CD4-positive, alpha-beta memory T cell (primary cell): ENCODE measurements around the gene OR4D9. TPM values are rescaled to one million over a fixed set of nuclear protein-coding genes. Genes with fewer than 3 reads are reported as not detected.
"Not testable (repeated sequence)": the region's sequence is repeated elsewhere in the genome, so short reads cannot be mapped to it uniquely, and the experiment has no call there.

Source experiments
- CTCF ChIA-PET: fragments of 350-600 bp; sonication (Branson Sonifier 250); formaldehyde crosslinking; loops from one replicate; lab custom pipeline; 2021; ENCODE audit warnings: inconsistent platforms; ENCODE audit not compliant: partially characterized antibody; lab: Charles Lee
- POLR2A ChIA-PET: fragments of 350-600 bp; sonication (Branson Sonifier 250); formaldehyde crosslinking; loops from one replicate; lab custom pipeline; 2021; ENCODE audit not compliant: partially characterized antibody; lab: Charles Lee
- DNase-seq, 5 donors: peaks; one replicate each; pipeline versions ENCODE4 v3.0.0 to v3.0.0-alpha.2; 2020 to 2022; ENCODE audit warnings: mixed read lengths in 1 of 5
- H3K27ac ChIP-seq: one replicate; pipeline ENCODE4 v1.7.0; 2013; ENCODE audit warnings: low read depth, low read length
- H3K27me3 ChIP-seq: 2 replicates; pipeline ENCODE4 v1.7.0; 2013; ENCODE audit warnings: mild to moderate bottlenecking, low read length, moderate library complexity; ENCODE audit not compliant: insufficient read depth
- H3K36me3 ChIP-seq: 2 replicates; pipeline ENCODE4 v1.7.0; 2013; ENCODE audit warnings: mild to moderate bottlenecking, low read length, moderate library complexity; ENCODE audit not compliant: insufficient read depth
- H3K4me1 ChIP-seq: 2 replicates; pipeline ENCODE4 v1.7.0; 2013; ENCODE audit warnings: mild to moderate bottlenecking, low read length, moderate library complexity; ENCODE audit not compliant: insufficient read depth
- H3K4me3 ChIP-seq, 2 donors: one replicate each; pipeline ENCODE4 v1.7.0; 2013; ENCODE audit warnings: low read length in 2 of 2, mild to moderate bottlenecking in 1 of 2
- H3K9me3 ChIP-seq, 2 donors: one replicate each; pipeline ENCODE4 v1.7.0; 2013; ENCODE audit warnings: low read length in 2 of 2, control low read depth in 1 of 2; ENCODE audit not compliant: control insufficient read depth in 1 of 2
- H3K27ac Mint-ChIP-seq, 7 donors: one replicate each; pipeline ENCODE4 v1.8.0; 2020 to 2021; ENCODE audit warnings: mixed read lengths in 7 of 7, mild to moderate bottlenecking in 6 of 7, inconsistent platforms in 3 of 7, moderate library complexity in 3 of 7
- H3K27me3 Mint-ChIP-seq, 2 donors: one replicate each; pipeline ENCODE4 v1.8.0; 2020 to 2021; ENCODE audit warnings: mixed read lengths in 2 of 2
- H3K36me3 Mint-ChIP-seq, 2 donors: one replicate each; pipeline ENCODE4 v1.8.0; 2020 to 2021; ENCODE audit warnings: mixed read lengths in 2 of 2, inconsistent platforms in 1 of 2, mild to moderate bottlenecking in 1 of 2
- H3K4me1 Mint-ChIP-seq, 4 donors: one replicate each; pipeline ENCODE4 v1.8.0; 2020 to 2021; ENCODE audit warnings: mixed read lengths in 4 of 4, mild to moderate bottlenecking in 1 of 4
- H3K4me3 Mint-ChIP-seq, 8 donors: one replicate each; pipeline ENCODE4 v1.8.0; 2020 to 2021; ENCODE audit warnings: mixed read lengths in 8 of 8, mild to moderate bottlenecking in 7 of 8, moderate library complexity in 6 of 8, inconsistent platforms in 3 of 8
- H3K9me3 Mint-ChIP-seq, 8 donors: one replicate each; pipeline ENCODE4 v1.8.0; 2020 to 2021; ENCODE audit warnings: mixed read lengths in 8 of 8, mild to moderate bottlenecking in 5 of 8, inconsistent platforms in 3 of 8, moderate library complexity in 1 of 8
- intact Hi-C: fragments of 100-400 bp; cut with micrococcal nuclease; formaldehyde crosslinking; loops from one replicate; pipeline ENCODE4 v1.15.1; 2023
- polyA plus RNA-seq, 2 donors: library from polyadenylated mRNA; unstranded; fragments of 300-500 nt; fragmentation: Illumina TruSeq; gene quantifications; one replicate each; pipeline ENCODE4 v1.2.3, GENCODE V29; 2021
- total RNA-seq, 2 experiments: library from RNA; stranded (reverse); gene quantifications; one replicate each; pipeline ENCODE4 v1.2.3, GENCODE V29; 2021

The OR4D9 gene
- total and polyA plus RNA-seq, 4 experiments from 2014 or later, result not detected

- ChIA-PET CTCF (interaction anchor here (0.7 kb wide), 1 partner anchor 108 kb away, joined by 3 read pairs; no protein-coding TSS in a partner anchor), POLR2A (no interaction called here)
- peaks cover 13 to 15% of the 10 kb centered on the region in 2 donors for H3K27me3 Mint-ChIP-seq
These were observed 8.1 kb upstream of the OR4D9 start, which contains the start of gene OR4D11 for GRCh38 chr11:59503276-59503675. TSS of gene OR4D11 (plus strand) at chr11:59503576. CDS start at chr11:59503576, 0 bp downstream.

GRCh38 chr11:59511675-59512074 lies 336 bp downstream of the OR4D9 start:
- H3K27ac ChIP-seq, result no peak overlapping the region
- POLR2A ChIA-PET, result interaction anchor here (0.9 kb wide), 1 partner anchor 25 kb away, joined by 3 read pairs; no protein-coding TSS in a partner anchor
- no peak overlapping the region for H3K27ac Mint-ChIP-seq
- no peaks in the 10 kb centered on the region for H3K9me3 Mint-ChIP-seq
- no peaks in the 10 kb centered on the region for H3K36me3 ChIP-seq
- DNase-seq, result no peak
- no peak overlapping the region for H3K4me3 Mint-ChIP-seq
- CTCF ChIA-PET, result interaction anchor here (0.7 kb wide), 1 partner anchor 11 kb away, joined by 3 read pairs; no protein-coding TSS in a partner anchor
- H3K4me3 ChIP-seq, result no peak overlapping the region
- H3K27me3 ChIP-seq, result no peaks in the 10 kb centered on the region
- intact Hi-C loops, result no loop called here
- H3K36me3 Mint-ChIP-seq, result no peaks in the 10 kb centered on the region
- peaks cover 10 to 26% (median 20%) of the 10 kb centered on the region in 4 donors for H3K4me1 Mint-ChIP-seq
- H3K9me3 ChIP-seq, result no peaks in the 10 kb centered on the region
- peaks cover 0 to 6% of the 10 kb centered on the region in 2 donors for H3K27me3 Mint-ChIP-seq
- peaks cover 19% of the 10 kb centered on the region for H3K4me1 ChIP-seq

More at GRCh38 chr11:59503276-59503675, 8.1 kb upstream of the OR4D9 start, which contains the start of gene OR4D11:
- Histone ChIP-seq H3K4me1 (no peaks in the 10 kb centered on the region), H3K9me3 (no peaks in the 10 kb centered on the region), H3K36me3 (no peaks in the 10 kb centered on the region), H3K4me3 (no peak within 1 kb of the TSS), H3K27me3 (no peaks in the 10 kb centered on the region), H3K27ac (no peak within 1 kb of the TSS)
- Mint-ChIP-seq H3K36me3 (no peaks in the 10 kb centered on the region), H3K4me3 (peak within 1 kb of the TSS in 1 of 8 donors; percentile 7), H3K27ac (no peak within 1 kb of the TSS), H3K4me1 (peaks cover 0 to 2% (median 0%) of the 10 kb centered on the region in 4 donors), H3K9me3 (peaks cover 0 to 2% (median 0%) of the 10 kb centered on the region in 8 donors)
- no peak for DNase-seq
- intact Hi-C loops, result no loop called here

DNA sequence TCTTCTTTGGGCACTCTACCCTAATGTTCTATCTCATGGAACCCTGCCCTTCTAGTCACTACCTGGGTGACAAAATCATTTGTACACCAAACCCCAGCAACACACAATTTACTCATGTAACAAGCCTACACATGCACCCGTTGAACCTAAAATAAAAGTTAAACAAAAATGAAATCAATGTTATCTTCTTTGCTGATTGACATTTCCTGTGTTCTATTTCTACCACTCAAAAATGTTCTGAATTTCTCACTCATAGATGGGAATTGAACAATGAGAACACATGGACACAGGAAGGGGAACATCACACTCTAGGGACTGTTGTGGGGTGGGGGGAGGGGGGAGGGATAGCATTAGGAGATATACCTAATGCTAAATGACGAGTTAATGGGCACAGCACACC lies 8.8 kb downstream of the OR4D9 start:
- intact Hi-C loops, H3K27ac Mint-ChIP-seq: not testable (repeated sequence)

GRCh38 chr11:59520741-59521140 lies 9.4 kb downstream of the OR4D9 start:
- Mint-ChIP-seq H3K27ac (no peak overlapping the region), H3K4me3 (no peak overlapping the region)
- CTCF ChIA-PET, result no interaction called here

More for the DNA sequence above, 8.8 kb downstream of the OR4D9 start:
- CTCF ChIA-PET, H3K4me3 Mint-ChIP-seq, H3K27me3 ChIP-seq, H3K9me3 Mint-ChIP-seq, DNase-seq, H3K27ac ChIP-seq, H3K9me3 ChIP-seq, H3K4me1 ChIP-seq, H3K36me3 Mint-ChIP-seq, H3K36me3 ChIP-seq, POLR2A ChIA-PET, H3K27me3 Mint-ChIP-seq, H3K4me3 ChIP-seq, H3K4me1 Mint-ChIP-seq: not testable (repeated sequence)

DNA sequence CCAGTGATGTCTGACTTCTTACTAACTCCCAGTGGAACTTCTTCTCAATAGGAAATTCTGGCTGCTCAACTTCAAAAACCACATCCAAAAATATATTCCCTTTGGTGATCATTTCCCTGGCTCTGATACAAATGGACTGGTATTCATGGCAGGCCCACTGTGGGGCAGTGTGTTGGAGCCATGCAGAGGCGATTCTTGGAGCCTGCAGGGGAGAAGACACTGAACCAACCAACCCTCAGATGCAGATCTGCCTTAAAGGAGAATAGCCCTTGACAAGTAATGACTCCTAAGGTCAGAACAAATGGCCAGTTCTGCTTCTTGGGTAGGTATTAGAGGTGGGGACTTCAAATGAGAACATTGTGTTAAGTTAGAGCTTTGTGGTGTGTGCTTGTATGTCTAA lies 12.2 kb downstream of the OR4D9 start:
- no peak overlapping the region for H3K27ac Mint-ChIP-seq
- no peaks in the 10 kb centered on the region for H3K36me3 Mint-ChIP-seq
- H3K4me1 Mint-ChIP-seq, result no peaks in the 10 kb centered on the region
- H3K27me3 Mint-ChIP-seq, result peaks cover 7 to 12% of the 10 kb centered on the region in 2 donors
- no peak overlapping the region for H3K4me3 Mint-ChIP-seq
- CTCF ChIA-PET, result interaction anchor here (0.7 kb wide), 1 partner anchor 96 kb away, joined by 3 read pairs; no protein-coding TSS in a partner anchor
- no peaks in the 10 kb centered on the region for H3K27me3 ChIP-seq
- intact Hi-C loops, result no loop called here
- H3K36me3 ChIP-seq, result no peaks in the 10 kb centered on the region
- POLR2A ChIA-PET, result interaction anchor here (0.6 kb wide), 1 partner anchor 369 kb away, joined by 3 read pairs; no protein-coding TSS in a partner anchor
- H3K4me1 ChIP-seq, result no peaks in the 10 kb centered on the region
- H3K9me3 Mint-ChIP-seq, result no peaks in the 10 kb centered on the region
- DNase-seq, result no peak
- no peaks in the 10 kb centered on the region for H3K9me3 ChIP-seq
- H3K4me3 ChIP-seq, result no peak overlapping the region
- no peak overlapping the region for H3K27ac ChIP-seq

More at GRCh38 chr11:59520741-59521140, 9.4 kb downstream of the OR4D9 start:
- POLR2A ChIA-PET, result no interaction called here
- Mint-ChIP-seq H3K4me1 (no peaks in the 10 kb centered on the region), H3K36me3 (no peaks in the 10 kb centered on the region), H3K9me3 (no peaks in the 10 kb centered on the region), H3K27me3 (peaks cover 7 to 12% of the 10 kb centered on the region in 2 donors)
- H3K27ac ChIP-seq, result no peak overlapping the region
- DNase-seq, result no peak
- H3K4me3 ChIP-seq, result no peak overlapping the region
- H3K4me1 ChIP-seq, result no peaks in the 10 kb centered on the region
- no peaks in the 10 kb centered on the region for H3K9me3 ChIP-seq
- H3K27me3 ChIP-seq, result no peaks in the 10 kb centered on the region
- intact Hi-C loops, result no loop called here
- H3K36me3 ChIP-seq, result no peaks in the 10 kb centered on the region

- no peaks in the 10 kb centered on the region for H3K36me3 ChIP-seq
- H3K4me1 ChIP-seq, result no peaks in the 10 kb centered on the region
- H3K9me3 ChIP-seq, result no peaks in the 10 kb centered on the region
- H3K36me3 Mint-ChIP-seq, result no peaks in the 10 kb centered on the region
- no peaks in the 10 kb centered on the region for H3K4me1 Mint-ChIP-seq
- no peak overlapping the region for H3K27ac ChIP-seq
- DNase-seq, result no peak
- no peak overlapping the region for H3K27ac Mint-ChIP-seq
- CTCF ChIA-PET, result interaction anchor here (1.5 kb wide), 1 partner anchor 9 kb away, joined by 7 read pairs; no protein-coding TSS in a partner anchor
- H3K4me3 ChIP-seq, result no peak overlapping the region
- intact Hi-C loops, result no loop called here
- H3K9me3 Mint-ChIP-seq, result no peaks in the 10 kb centered on the region
- H3K27me3 ChIP-seq, result no peaks in the 10 kb centered on the region
- POLR2A ChIA-PET, result no interaction called here
- H3K4me3 Mint-ChIP-seq, result no peak overlapping the region
- peaks cover 4 to 11% of the 10 kb centered on the region in 2 donors for H3K27me3 Mint-ChIP-seq
These were observed 17.4 kb downstream of the OR4D9 start for GRCh38 chr11:59528711-59529110.

GRCh38 chr11:59532620-59533019 lies 21.3 kb downstream of the OR4D9 start:
- intact Hi-C loops, result no loop called here
- Mint-ChIP-seq H3K27ac (no peak overlapping the region), H3K9me3 (no peaks in the 10 kb centered on the region)

More at GRCh38 chr11:59532620-59533019, 21.3 kb downstream of the OR4D9 start:
- H3K36me3 Mint-ChIP-seq, result no peaks in the 10 kb centered on the region
- ChIA-PET POLR2A (no interaction called here), CTCF (no interaction called here)
- peaks cover 1 to 8% (median 4%) of the 10 kb centered on the region in 4 donors for H3K4me1 Mint-ChIP-seq
- Histone ChIP-seq H3K9me3 (no peaks in the 10 kb centered on the region), H3K36me3 (no peaks in the 10 kb centered on the region), H3K27me3 (no peaks in the 10 kb centered on the region), H3K4me1 (peaks cover 11% of the 10 kb centered on the region), H3K4me3 (no peak overlapping the region), H3K27ac (no peak overlapping the region)
- H3K27me3 Mint-ChIP-seq, result peaks cover 4 to 5% of the 10 kb centered on the region in 2 donors
- no peak overlapping the region for H3K4me3 Mint-ChIP-seq
- no peak for DNase-seq
